HFFc6 (cell line): ENCODE measurements around the gene RAB1B. TPM values are rescaled to one million over a fixed set of nuclear protein-coding genes. Genes with fewer than 3 reads are reported as not detected.

Experiments used
- DNase-seq: peaks from one replicate; pipeline ENCODE4 v3.0.0-alpha.2; 2018
- H3K27ac Mint-ChIP-seq: 2 replicates; pipeline ENCODE4 v1.8.0; 2020; ENCODE audit warnings: mild to moderate bottlenecking, mixed read lengths
- H3K27me3 Mint-ChIP-seq: 2 replicates; pipeline ENCODE4 v1.8.0; 2021; ENCODE audit warnings: mild to moderate bottlenecking, moderate library complexity, mixed read lengths; ENCODE audit not compliant: insufficient read depth
- H3K36me3 Mint-ChIP-seq: 2 replicates; pipeline ENCODE4 v1.8.0; 2021; ENCODE audit warnings: low read depth, mixed read lengths
- H3K4me1 Mint-ChIP-seq: 2 replicates; pipeline ENCODE4 v1.8.0; 2020; ENCODE audit warnings: low read depth, mixed read lengths
- H3K4me3 Mint-ChIP-seq: 2 replicates; pipeline ENCODE4 v1.8.0; 2020; ENCODE audit warnings: mild to moderate bottlenecking, moderate library complexity, mixed read lengths
- H3K9me3 Mint-ChIP-seq: 2 replicates; pipeline ENCODE4 v1.8.0; 2020; ENCODE audit warnings: mild to moderate bottlenecking, mixed read lengths
- total RNA-seq, 6 experiments: library from RNA; stranded (reverse); fragmentation: NEBNext Ultra II Directional; extraction: Animal tissue kit (Norgen Biotek cat#: 25700); gene quantifications; 2 replicates in 1 of 6; 3 replicates in 5 of 6; pipeline ENCODE4 v1.2.3, GENCODE V29; 2021
- TF ChIP-seq, protein P1 (sequence below): fragments of 200-600 bp; sonication (generic); IDR thresholded peaks from 2 replicates; pipeline ENCODE4 v1.5.0; 2021; ENCODE audit warnings: antibody characterized with exemption, mild to moderate bottlenecking

The RAB1B gene
- total RNA-seq, 6 experiments from 2014 or later = 220 to 272 (median 246) TPM

- no peak for DNase-seq
- Mint-ChIP-seq H3K9me3 (no peaks in the 10 kb centered on the region), H3K4me3 (no peak overlapping the region), H3K27ac (no peak overlapping the region), H3K4me1 (no peaks in the 10 kb centered on the region), H3K36me3 (peaks cover 5% of the 10 kb centered on the region; the same call in 1 of the 2 replicates), H3K27me3 (peaks cover 3% of the 10 kb centered on the region; the same call in 1 of the 2 replicates)
- TF ChIP-seq, protein P1, sequence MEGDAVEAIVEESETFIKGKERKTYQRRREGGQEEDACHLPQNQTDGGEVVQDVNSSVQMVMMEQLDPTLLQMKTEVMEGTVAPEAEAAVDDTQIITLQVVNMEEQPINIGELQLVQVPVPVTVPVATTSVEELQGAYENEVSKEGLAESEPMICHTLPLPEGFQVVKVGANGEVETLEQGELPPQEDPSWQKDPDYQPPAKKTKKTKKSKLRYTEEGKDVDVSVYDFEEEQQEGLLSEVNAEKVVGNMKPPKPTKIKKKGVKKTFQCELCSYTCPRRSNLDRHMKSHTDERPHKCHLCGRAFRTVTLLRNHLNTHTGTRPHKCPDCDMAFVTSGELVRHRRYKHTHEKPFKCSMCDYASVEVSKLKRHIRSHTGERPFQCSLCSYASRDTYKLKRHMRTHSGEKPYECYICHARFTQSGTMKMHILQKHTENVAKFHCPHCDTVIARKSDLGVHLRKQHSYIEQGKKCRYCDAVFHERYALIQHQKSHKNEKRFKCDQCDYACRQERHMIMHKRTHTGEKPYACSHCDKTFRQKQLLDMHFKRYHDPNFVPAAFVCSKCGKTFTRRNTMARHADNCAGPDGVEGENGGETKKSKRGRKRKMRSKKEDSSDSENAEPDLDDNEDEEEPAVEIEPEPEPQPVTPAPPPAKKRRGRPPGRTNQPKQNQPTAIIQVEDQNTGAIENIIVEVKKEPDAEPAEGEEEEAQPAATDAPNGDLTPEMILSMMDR = no peak
Measured at GRCh38 chr11:66239998-66240780, 28.2 kb upstream of the RAB1B start.

DNA sequence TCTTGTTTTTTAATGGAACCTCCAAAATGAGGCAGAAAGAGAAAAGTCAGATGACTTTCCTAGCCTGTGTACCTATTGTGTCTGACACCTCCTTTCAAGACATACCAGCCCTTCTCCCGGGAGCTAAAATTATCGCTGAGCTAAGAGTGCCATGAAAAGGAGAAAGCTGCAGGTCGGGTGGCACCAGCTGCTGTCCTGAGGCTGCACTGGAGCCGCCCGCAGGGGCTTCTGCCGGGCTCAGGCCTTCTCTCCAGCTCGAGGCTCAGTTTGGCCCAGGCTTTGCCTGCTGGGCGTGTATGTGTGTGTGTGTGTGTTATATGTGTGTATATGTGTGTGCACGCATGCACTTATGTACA, 27.7 kb upstream of the RAB1B start:
- Mint-ChIP-seq H3K9me3 (no peaks in the 10 kb centered on the region), H3K4me1 (no peaks in the 10 kb centered on the region), H3K27me3 (peaks cover 1% of the 10 kb centered on the region; the same call in 1 of the 2 replicates), H3K27ac (no peak overlapping the region), H3K36me3 (peaks cover 5% of the 10 kb centered on the region; the same call in 1 of the 2 replicates), H3K4me3 (no peak overlapping the region; the same call in 1 of the 2 replicates)
- TF ChIP-seq, protein P1 = no peak
- no peak for DNase-seq

DNA sequence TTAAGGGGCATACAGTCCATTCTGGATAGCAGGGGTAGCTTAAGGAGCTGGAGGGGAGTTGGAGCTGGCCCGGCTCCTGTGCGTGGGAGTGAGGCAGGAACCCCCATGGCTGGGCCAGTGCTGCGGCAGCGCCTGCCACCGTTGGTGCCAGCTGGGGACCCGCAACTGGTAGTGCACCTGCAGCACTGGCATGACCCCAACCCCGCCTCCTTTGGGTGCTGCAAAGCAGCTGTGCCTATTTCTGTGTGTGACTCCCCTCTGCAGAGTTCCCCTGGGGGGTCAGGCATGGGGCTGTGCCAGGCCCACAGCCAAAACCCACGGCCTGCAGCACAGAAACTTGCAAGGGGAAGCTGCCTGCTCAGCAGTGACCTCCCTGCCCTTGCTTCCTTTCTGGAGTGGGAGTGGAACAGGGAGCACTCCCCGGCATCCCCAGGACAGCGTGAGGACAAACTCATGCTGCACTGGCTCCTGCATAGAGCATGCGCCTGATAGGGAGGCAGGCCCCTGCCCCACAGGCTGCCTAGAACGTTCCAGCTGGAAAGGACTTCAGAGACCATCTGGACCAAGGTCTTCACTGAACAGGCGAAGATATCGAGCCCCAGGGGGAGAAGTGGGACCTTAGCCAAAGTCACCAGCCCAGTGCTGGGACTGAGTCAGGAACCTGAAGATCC, 26.2 kb upstream of the RAB1B start:
- no peak overlapping the region for H3K27ac Mint-ChIP-seq
- H3K9me3 Mint-ChIP-seq = no peaks in the 10 kb centered on the region
- DNase-seq = no peak
- H3K36me3 Mint-ChIP-seq = peaks cover 5% of the 10 kb centered on the region; the same call in 1 of the 2 replicates
- TF ChIP-seq, protein P1 = no peak
- H3K27me3 Mint-ChIP-seq = peaks cover 3% of the 10 kb centered on the region
- H3K4me3 Mint-ChIP-seq = no peak overlapping the region
- H3K4me1 Mint-ChIP-seq = no peaks in the 10 kb centered on the region

- no peak overlapping the region; the same call in 1 of the 2 replicates for H3K27ac Mint-ChIP-seq
- H3K4me3 Mint-ChIP-seq = no peak overlapping the region
- H3K36me3 Mint-ChIP-seq = peaks cover 5% of the 10 kb centered on the region; the same call in 1 of the 2 replicates
- DNase-seq = no peak
- TF ChIP-seq, protein P1 = no peak
- H3K27me3 Mint-ChIP-seq = peaks cover 5% of the 10 kb centered on the region
- H3K9me3 Mint-ChIP-seq = no peaks in the 10 kb centered on the region
- H3K4me1 Mint-ChIP-seq = no peaks in the 10 kb centered on the region
Measured at GRCh38 chr11:66243782-66244535, 24.5 kb upstream of the RAB1B start.

- Mint-ChIP-seq H3K27ac (no peak overlapping the region), H3K36me3 (peaks cover 14% of the 10 kb centered on the region), H3K4me1 (no peaks in the 10 kb centered on the region), H3K9me3 (no peaks in the 10 kb centered on the region), H3K4me3 (no peak overlapping the region), H3K27me3 (peaks cover 5% of the 10 kb centered on the region)
- no peak for DNase-seq
- TF ChIP-seq, protein P1 = no peak
Measured at GRCh38 chr11:66247295-66247694, 21.1 kb upstream of the RAB1B start.
